GM19397 (cell line): ENCODE measurements around the gene UROC1.

Source experiments
- ATAC-seq: cut with Tn5 transposase; IDR thresholded peaks from one replicate; pipeline ENCODE4 v1.9.1; 2021; ENCODE audit warnings: mild to moderate bottlenecking, moderate library complexity; ENCODE audit not compliant: unreplicated experiment

Gene UROC1

DNA sequence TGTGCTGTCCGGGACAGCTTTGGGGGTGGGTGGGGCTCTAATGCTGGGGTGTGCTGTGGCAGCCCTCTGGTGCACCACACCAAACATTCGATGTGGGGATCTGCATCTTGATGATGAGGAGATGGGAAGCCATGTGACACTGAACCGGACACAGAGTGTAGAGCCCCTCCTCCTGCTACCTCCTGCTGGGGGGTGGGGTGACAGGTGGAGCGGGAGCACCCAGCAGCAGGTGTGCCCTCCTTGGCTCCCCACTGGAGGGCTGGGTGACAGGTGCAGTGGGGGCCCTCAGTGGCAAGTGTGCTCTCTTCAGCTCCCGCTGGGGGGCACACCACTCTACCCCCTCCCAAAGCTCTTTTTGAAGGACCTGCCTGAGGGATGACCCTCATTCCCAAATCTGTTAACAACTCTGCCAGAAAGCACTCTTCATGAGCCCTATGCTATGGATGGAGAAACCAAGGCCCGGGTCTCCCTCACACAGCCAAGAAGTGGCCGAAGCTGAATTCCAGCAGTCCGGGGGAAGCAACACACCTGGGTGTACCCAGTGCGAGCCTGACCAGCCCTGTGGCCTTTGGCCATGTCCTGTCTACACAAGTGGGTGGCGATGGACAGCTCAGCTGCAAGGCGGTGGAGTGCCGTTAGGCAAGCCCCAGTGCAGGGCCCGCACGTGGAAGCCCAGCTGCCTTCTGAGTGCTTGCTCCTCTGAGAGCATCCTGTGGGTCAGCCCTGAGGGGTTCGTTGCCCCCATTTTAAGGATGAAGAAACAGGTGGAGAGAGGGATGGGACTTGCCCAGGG is 609 bp upstream of the UROC1 start:
- no peak for ATAC-seq

GRCh38 chr3:126516936-126517290 is 660 bp downstream of the UROC1 start:
- ATAC-seq, result no peak

DNA sequence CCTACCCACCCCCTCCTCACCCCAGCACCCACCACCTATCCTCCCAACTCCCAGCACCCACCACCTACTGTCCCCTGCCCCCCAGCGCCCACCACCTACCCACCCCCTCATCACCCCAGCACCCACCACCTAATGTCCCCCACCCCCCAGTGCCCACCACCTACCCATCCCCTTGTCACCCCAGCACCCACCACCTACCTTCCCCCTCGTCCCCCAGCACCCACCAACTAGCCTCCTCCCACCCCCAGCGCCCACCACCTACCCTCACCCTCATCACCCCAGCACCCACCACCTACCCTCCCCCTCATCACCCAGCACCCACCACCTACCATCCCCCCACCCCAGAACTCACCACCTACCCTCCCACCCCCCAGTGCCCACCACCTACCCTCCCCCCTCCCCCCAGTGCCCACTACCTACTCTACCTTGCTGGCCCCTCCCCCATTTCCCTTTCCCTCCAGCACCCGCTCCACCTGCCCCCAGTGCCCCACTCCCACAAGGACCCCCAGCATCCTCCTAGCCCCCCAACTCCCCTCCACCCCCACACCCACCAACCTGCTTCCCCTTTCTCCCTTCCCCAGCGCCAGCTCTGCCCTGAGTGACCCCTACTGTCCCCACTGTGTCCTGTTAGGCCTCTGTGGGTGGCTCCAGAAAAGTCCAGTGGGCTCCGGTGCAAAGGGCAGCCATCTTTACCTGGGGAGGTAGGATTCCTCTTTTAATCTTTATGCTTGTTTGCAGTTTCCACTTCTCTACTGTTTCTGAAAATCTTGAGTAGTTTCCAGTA is 1.2 kb downstream of the UROC1 start:
- no peak for ATAC-seq

DNA sequence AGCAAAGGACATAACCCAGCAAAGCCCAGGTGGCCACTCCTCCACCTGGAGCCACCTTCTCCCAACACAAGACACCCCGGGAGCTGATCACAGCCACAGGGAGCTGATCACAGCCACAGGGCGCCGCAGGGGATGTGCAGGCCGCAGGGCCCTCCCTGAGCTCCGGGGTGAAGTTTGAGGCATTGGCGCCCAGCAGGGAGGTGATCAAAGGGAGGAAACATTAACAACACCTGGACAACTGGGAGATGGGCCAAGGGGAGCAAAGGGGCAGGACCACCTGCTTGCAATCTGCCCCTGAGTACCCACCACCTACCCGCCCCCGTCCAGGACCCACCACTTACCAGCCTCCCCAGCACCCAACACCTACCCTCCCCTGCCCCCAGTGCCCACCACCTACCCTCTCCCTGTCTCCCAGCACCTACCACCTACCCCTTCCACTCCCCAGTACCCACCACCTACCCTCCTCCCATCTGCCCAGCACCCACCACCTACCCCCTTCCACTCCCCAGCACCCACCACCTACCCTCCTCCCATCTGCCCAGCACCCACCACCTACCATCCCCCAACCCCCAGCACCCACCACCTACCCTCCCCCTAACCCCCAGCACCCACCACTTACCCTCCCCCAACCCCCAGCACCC is 2.4 kb downstream of the UROC1 start:
- ATAC-seq, result no peak

GRCh38 chr3:126514161-126514560 is 3.4 kb downstream of the UROC1 start:
- no peak for ATAC-seq

GRCh38 chr3:126512916-126513650 is 4.5 kb downstream of the UROC1 start:
- no peak for ATAC-seq

GRCh38 chr3:126512026-126512425 is 5.5 kb downstream of the UROC1 start:
- ATAC-seq, result no peak

GRCh38 chr3:126511291-126511690 is 6.3 kb downstream of the UROC1 start:
- no peak for ATAC-seq

DNA sequence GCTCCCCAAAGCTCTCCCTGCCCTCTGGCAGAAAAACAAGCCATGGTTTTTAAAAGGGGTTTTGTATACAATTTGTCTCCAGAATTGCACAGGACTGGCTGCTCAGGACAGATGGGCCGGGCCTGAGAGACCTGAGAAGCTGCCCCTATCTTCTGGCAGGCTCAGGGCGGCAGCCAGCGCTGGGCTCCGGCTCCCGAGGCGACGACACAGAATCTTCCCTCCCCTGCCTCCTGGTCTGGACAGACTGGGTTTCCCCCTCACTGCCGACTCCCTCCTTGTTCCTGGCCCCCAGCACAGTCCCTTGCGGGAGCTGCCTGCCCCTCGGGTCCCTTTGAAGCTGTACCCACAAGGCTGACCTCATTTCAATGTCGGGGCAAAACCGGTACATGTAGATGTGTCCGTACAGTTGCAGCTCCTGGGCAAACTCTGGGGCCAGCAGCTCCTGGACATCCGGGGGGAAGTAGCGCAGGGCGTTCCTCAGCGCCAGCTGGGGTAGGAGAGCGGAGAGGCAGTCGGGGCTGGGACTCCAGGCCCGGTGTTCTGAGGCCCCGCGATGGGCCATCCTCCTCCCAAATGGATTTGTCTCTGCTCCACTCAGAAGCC is 7.2 kb downstream of the UROC1 start:
- ATAC-seq, result no peak

GRCh38 chr3:126509597-126510307 is 7.8 kb downstream of the UROC1 start:
- ATAC-seq, result no peak

- no peak for ATAC-seq
Observed at GRCh38 chr3:126508564-126508964, 9.0 kb downstream of the UROC1 start.

GRCh38 chr3:126507886-126508285 is 9.7 kb downstream of the UROC1 start:
- ATAC-seq, result no peak

DNA sequence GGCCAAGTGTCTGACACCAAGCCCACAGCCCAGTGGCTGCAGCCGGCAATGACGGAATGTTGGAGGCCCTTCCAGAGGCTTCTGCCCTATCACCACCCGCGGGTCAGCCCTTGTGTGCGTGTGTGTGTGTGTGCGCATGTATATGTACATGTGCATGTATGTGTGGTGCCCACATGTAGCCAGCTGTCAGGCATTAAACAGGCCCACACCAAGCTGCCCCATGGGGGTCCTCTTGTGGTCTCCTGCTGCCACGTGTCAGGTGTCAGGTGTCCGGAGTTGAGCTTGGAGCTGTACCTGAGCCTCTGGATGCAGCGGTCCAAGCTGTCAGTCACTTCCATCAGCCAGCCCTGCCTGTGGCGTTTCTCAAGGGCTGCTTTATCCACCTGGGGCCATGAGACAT is 13.9 kb downstream of the UROC1 start:
- no peak for ATAC-seq

- ATAC-seq, result no peak
Observed at GRCh38 chr3:126502656-126503055, 14.9 kb downstream of the UROC1 start.

- no peak for ATAC-seq
Observed at GRCh38 chr3:126501736-126502135, 15.8 kb downstream of the UROC1 start.

GRCh38 chr3:126501054-126501453 is 16.5 kb downstream of the UROC1 start:
- ATAC-seq, result no peak

- ATAC-seq, result no peak
Observed at GRCh38 chr3:126500016-126500415, 17.6 kb downstream of the UROC1 start.

GRCh38 chr3:126499401-126499800 is 18.2 kb downstream of the UROC1 start:
- ATAC-seq, result no peak

GRCh38 chr3:126498929-126499328 is 18.6 kb downstream of the UROC1 start:
- no peak for ATAC-seq

DNA sequence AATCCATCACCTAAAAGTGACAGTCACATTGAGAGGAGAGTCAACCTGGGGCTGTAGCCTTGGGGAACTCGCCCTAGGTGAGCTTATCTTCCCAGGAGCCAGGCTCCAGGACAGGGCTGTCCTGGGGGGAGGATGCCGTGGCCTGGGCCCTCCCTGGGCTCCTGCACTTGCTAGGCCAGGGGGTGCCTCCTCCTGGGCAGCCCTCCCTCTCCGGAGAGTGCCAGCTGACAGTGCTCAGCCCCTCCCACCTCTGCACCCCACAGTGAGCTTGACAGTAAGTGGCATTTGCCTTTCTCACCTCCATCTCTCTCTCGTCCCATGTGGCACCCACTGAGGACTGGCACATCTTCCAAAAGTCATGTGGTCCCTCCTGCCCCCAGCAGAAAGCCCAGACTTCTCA is 19.1 kb downstream of the UROC1 start:
- ATAC-seq, result no peak
